SH-SY5Y (cell line): ENCODE measurements around the gene KRTCAP2.

Source experiments
- GATA2 ChIP-seq: IDR thresholded peaks from 2 replicates; pipeline ENCODE4 v1.6.1; 2011; ENCODE audit warnings: mild to moderate bottlenecking, low read depth, low read length
- GATA3 ChIP-seq: IDR thresholded peaks from 2 replicates; pipeline ENCODE4 v1.6.1; 2011; ENCODE audit warnings: low read depth, mild to moderate bottlenecking, low read length, moderate library complexity

GRCh38 chr1:155131285-155131684 is 41.8 kb downstream of the KRTCAP2 start:
- TF ChIP-seq GATA2 (no peak), GATA3 (no peak)
